K562 (cell line): ENCODE results near the gene LRRN3.

Experiments
- POLR2AphosphoS2 ChIP-seq: IDR thresholded peaks from 2 replicates; pipeline ENCODE4 v1.6.1; 2012; ENCODE audit warnings: low read length, improper control_type of control experiment
- SIN3B ChIP-seq: fragments of 450-650 bp; IDR thresholded peaks from 2 replicates; pipeline ENCODE4 v1.6.1; 2017; ENCODE audit warnings: low read depth, mild to moderate bottlenecking, moderate library complexity
- SP1 ChIP-seq: sonication (generic); formaldehyde crosslinking; IDR thresholded peaks from 2 replicates; pipeline ENCODE4 v1.8.1; 2022; ENCODE audit warnings: mild to moderate bottlenecking, missing genetic modification reagents
- TF ChIP-seq, protein P1 (sequence below), 3 experiments: IDR thresholded peaks in 2 of 3; conservative IDR thresholded peaks in 1 of 3; 2 replicates each; pipeline ENCODE4 v1.5.1; 2011 to 2012; ENCODE audit warnings: low read length in 3 of 3, mild to moderate bottlenecking in 3 of 3, control low read depth in 2 of 3, improper control_type of control experiment in 1 of 3, inconsistent platforms in 1 of 3, low read depth in 1 of 3, mixed read lengths in 1 of 3, moderate library complexity in 1 of 3; ENCODE audit not compliant: insufficient read depth in 2 of 3

DNA sequence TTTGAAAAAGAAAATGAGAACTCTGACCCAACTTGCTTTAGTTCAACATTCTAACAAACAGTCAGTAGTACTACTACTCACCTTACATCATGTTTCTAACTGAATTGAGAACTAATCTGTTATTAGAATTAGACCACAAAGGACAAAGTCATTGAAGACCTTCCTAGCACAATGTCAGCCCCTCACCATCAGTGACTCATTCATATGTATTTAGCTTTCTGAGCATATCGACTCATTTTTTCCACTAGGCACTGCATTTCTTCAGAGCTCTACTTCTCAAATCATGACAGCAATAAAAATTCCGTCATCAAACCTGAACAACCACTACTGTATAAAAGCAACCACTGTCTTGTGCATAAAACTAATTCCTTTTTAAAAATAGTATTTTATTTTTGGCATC lies 4.4 kb upstream of the LRRN3 start:
- TF ChIP-seq SIN3B (no peak), POLR2AphosphoS2 (no peak), SP1 (CRISPR knock-in tag) (no peak)
- TF ChIP-seq, protein P1, sequence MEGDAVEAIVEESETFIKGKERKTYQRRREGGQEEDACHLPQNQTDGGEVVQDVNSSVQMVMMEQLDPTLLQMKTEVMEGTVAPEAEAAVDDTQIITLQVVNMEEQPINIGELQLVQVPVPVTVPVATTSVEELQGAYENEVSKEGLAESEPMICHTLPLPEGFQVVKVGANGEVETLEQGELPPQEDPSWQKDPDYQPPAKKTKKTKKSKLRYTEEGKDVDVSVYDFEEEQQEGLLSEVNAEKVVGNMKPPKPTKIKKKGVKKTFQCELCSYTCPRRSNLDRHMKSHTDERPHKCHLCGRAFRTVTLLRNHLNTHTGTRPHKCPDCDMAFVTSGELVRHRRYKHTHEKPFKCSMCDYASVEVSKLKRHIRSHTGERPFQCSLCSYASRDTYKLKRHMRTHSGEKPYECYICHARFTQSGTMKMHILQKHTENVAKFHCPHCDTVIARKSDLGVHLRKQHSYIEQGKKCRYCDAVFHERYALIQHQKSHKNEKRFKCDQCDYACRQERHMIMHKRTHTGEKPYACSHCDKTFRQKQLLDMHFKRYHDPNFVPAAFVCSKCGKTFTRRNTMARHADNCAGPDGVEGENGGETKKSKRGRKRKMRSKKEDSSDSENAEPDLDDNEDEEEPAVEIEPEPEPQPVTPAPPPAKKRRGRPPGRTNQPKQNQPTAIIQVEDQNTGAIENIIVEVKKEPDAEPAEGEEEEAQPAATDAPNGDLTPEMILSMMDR (IDR thresholded peaks at IDR 0.05 in 2 of 3, conservative IDR thresholded peaks at IDR 0.05 in 1 of 3; ENCODE audit: insufficient read depth in 2 of 3, low read depth in 1 of 3, low read length in 3 of 3): no peak
